HG02642 (cell line): ENCODE data around the gene CAMK2A.

Experiments
- ATAC-seq: cut with Tn5 transposase; IDR thresholded peaks from one replicate; pipeline ENCODE4 v1.9.1; 2021; ENCODE audit warnings: mild to moderate bottlenecking; ENCODE audit not compliant: unreplicated experiment, poor library complexity

The CAMK2A gene

DNA sequence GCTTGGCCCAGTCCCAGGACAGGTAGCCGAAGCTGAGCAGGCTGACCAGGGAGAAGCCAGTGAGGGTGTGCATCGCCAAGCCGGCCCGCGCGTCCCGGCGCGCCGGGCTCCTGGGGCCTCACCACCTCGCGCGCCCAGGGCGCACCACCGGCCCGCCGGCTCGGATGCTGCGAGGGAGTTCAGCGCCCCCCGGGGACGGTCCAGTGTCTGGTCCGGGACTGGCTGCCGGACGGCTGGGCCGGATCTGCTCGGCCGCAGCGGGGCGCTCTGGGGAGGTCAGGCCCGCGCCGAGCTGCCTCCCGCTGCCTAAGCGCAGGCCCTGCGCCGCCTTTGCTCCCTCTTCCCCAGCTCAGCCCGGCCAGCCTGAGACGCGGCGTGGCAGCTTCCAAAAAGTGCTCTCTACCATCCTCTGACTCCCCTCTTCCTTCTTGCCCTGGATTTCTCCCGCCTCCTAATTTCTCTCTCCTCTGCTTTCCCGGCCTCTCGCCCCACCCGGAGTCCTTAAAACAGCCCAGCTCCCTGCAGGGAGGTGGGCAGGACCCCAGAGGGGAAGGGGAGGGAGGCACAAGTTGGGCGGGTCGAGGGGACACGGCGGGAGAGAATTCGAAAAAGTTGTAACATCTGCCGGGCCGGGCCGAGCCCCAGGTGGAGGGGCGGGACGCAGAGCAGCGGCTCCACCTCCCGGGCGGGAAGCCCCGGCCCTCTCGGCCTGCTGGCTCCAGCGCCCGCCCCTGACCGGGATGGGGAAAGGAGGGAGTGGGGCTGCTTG lies 12.9 kb upstream of the CAMK2A start, which contains the start of gene ARSI:
Gene ARSI, minus strand, starts transcription at position 605 of the 769 bp plus-strand sequence. Its CDS starts 532 bp downstream, at position 73.
- no peak for ATAC-seq

DNA sequence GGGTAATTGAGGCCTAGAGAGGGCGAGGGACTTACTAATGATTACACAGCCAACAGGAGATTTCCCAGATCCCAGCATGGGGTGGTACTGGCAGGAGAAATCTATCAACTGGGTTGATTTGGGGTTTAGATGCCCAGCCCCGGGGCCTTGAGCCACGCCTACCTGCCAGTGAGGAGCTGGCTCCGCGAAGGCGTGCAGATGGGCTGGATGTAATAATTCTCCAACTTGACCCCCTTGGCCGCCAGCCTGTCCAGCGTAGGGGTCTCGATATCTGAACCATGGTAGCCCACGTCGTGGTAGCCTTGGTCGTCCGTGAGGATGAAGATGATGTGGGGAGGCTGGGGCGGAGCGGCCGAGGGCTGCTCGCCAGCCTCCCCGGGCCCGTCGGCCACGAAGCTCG lies 12.3 kb upstream of the CAMK2A start:
- no peak for ATAC-seq

DNA sequence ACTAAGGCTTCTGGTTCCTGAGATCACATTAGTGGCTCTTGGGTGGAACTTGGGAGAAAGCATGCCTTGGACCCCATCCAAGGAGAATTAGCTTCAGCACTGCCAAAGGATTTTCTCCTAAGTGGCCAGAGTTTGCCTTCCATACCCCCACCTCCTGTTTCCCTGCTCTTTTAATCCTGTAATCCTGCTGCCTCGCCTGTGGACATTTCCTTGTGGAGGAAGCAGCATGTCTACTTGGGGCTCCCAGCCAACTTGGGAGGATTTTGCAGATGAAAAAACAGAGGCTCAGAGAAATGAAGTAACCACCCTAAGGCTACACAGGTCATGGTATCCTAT lies 11.6 kb upstream of the CAMK2A start:
- no peak for ATAC-seq

DNA sequence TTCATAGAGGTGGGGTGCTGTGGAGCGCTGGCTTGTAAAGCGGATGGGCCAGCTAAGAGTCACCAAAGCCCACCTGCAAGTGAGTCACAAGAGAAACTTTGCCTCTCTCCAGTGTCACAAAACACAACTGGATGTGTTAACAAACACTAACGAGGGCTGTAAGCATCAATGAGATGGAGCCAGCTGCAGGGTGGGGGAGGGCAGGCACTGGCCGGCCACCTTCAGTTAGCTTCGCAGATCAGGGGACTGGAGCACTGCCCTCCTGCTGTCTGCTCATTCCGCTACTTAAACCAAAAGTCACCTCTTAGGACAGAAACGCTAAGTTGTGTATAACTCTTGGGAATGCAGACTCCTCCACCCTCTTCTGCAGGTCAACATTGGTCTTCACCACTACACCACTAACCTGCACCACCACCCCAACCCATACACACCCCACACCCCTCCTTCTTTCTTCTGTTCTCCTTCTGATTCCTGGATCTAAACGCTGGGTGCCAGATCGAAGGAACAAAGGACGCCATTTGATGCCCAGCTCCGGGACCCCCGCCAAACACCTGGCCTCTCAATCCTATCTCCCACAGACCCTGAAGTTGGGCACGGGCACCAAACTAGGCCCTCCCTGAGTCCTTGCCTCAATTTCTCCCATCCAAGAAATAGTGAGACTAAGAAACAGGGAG lies 11.1 kb upstream of the CAMK2A start:
- ATAC-seq, result no peak

DNA sequence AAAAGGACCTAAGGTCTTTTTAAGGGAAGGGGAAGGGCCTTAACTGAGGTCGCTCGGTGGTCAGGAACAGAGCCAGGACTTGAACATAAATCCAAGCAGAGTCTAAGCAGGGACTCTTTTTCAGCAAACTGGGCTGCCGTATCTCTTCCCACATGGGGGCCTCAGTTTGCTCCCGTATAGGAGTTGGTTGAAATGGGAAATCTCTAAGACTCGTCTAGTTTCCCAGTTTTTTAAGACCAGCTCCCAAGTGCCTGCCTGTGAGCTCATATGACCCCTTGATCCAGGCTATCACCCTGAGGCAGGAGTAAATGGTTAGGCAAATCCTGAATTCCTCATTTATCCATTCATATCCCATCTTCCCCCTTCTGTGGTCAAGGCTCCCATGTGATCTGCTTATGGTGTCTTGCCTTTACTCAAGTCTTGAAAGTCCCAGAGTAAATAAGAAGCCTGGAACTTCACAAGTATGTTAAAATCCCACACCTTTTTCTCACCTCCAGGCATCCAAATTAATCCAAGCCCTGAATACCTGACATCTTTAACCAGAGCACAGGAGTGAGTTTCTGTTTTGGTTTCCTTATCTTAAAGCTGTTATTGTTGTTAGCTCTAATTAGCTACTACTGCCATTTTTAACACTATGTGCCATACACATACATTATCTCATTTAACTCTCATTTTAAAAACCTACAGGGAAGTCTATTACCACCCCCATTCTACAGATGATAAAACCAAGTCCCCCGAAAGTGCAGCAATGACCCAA lies 10.2 kb upstream of the CAMK2A start:
- ATAC-seq, result no peak

DNA sequence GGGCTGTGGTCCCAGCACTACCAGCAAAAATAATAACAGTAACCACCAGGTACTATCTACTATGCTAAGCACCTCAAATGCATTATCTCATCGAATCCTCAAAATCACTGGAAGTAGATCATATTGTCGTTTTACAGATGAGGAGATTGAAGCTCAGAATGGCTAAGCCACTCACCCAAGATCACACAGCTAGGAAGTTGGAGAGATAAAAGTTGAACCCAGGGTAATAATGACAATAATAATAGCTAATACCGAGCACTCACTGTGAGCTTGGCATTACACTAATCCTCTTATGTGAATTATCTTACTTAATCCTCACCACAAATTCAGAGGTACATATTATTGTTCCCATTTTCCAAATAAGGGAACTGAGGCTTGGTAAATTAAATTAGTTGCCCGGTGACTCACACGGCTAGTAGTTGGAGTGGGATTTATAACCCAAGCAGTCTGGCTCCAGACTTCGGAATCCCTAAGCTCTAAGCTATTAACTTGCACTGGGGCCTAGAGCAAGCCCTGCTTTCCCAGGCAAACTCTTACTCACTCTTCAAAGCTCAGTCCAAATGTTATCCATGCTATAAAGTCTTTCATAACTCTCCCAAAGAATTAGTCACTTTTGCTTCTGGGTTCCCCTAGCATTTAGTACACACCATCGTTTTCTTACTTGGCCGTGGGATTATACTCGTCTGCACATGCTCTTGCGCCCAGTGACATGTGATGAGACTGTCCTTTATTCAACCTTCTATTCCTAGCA lies 9.3 kb upstream of the CAMK2A start:
- ATAC-seq, result no peak

DNA sequence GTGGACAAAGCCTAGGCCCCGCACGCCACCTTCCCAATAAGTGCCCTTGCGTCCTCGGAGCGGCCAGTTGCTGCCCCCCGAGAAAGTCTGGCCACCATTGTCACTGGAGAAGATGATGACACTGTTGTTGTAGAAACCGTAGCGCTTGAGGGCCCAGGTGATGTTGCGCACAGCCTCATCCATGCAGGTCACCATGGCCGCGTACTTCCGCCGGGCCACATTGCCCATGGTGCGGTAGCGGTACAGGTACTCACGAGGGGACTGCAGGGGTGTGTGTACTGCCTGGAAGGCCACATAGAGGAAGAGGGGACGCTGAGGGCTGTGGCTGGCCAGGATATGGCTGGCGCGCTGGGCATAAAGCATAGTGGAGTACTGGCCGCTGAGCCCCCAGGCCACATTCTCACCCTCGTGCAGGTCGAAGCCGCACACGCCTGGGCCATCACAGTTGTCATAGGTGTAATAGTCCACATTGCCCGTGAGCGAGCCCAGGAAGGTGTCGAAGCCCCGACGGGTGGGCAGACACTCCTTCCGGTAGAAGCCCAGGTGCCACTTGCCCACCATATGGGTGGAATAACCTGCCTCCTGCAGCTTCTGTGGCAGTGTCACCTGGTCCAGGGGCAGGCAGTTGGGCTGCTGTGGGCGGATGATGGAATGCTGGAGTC lies 8.5 kb upstream of the CAMK2A start:
- no peak for ATAC-seq

DNA sequence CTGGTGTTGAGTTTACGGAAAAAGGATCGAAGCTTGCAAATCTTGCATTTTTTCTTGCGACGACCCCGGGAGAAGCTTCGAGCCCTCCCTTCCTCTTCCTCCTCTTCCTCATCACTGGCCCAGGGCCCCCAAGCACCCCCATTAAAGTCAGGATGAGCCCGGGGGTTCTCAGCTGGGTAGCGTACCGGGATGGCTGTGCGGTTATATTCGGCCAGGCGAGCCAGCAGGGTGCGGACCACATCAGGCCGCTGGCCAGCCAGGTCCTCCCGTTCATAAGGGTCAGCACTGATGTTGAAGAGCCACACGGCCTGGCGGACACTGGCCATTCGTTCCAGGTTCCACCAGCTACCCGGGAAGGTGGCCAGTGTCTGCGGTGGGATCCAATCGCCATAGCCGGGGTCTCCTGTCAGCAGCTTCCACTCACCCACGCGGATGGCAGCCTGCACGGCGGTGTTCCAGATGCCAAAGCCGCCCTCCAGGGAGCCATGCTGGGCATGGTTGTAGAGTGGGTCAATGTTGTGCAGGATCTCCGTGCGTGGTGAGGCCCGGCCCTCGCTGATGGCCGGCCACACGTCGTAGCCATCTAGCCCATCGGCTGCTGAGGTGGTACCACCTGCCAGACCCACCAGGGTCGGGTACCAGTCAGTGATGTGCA lies 7.8 kb upstream of the CAMK2A start:
- ATAC-seq, result no peak

DNA sequence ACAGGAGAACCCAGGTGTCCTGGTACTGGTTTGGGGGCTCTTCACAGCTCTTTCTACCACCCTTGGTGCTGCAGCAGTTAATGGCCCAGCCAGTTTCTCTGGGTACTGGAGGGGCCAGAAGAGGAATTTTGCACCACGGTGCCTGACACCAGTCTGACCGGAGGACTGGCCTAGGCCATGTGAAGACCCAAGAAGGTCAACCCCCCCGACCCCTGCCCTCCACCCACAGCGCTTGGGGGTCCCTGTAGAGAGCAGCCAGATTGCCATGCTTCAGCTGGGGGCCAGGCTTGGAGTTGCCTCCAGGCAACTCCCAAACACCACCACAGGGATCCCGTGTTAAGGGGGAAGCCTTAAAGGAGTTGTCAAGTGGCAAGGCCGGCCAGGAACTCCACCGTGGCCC lies 6.9 kb upstream of the CAMK2A start:
- ATAC-seq, result no peak

DNA sequence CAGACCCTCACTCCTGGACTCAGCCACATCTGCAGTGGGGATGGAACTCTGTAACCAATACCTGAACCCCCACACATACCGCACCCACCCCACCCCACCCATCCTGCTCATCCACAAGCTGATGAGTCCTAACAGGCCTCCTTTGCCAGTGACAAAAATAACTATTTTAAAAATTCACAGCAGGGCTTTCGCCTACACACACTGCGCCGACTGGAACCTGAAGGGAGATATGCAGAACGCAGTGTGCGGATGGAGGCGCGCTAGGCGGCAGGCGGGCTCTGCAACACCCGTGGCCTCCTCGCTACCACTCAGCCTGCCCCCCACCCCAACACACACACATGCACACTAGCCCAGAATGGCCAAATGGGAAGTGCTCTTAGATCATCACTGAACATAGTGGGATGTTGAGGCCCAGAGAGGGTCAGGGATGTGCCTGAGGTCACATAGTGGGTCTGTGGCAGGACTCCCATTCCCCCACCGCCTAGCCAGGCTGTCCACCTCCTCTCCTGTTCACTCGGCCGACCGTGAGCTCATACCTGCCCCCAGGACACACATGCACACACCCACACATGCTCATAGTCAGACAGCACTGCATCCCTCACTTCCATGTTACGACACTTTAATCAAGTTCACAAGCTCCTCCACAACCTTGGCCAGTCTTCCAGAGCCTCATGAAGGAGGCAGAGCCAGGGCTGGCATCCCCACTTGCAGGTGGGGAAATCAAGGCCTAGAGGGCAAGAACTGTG lies 6.3 kb upstream of the CAMK2A start:
- ATAC-seq, result no peak

DNA sequence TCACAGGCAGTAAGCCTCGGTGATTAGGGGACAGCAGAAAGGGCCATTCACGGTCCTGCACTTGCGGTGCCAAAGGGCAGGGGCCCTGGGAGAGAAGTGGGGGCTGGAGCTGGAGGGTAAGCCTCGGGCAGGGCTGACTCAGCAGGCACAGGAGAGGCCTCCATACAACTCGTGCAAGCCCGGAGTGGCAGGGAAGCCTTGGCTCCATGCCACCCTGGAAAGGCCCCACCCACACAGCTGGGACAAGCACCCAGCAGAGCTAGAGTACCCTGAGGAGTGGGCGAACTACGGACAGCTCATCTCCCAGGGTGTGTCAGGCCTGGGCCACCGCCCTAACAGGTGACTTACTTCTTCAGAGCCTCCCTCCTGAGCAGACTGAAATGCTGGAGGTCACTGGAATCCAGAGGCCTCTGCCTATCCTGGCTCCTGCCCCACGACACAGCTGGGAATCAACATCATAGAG lies 5.6 kb upstream of the CAMK2A start:
- ATAC-seq, result no peak

DNA sequence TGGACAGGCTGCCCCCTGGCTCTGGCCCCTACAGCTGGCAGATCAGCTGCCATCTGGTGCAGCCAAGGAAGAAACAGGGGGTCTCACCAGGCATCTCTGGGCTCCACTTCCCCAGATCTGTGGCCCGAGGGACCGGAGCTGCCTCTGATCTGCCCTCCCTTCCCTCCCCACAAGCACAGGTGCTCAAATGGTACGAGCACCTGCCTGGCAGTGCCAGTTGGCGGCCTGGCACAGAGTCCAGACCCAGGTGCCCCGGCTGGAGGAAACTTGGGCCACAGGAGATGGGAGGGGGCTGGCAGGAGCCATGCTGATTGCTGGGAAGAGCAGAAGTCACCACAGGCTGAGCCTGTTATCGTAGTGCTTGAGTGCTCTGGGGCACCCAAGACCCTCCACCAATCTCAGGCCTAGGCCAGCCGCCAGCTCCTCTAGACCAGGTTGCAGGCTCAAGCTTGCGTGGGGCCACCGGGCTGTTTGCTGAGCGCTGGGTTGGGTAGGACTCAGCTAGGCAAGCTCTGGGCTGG lies 5.0 kb upstream of the CAMK2A start:
- no peak for ATAC-seq

DNA sequence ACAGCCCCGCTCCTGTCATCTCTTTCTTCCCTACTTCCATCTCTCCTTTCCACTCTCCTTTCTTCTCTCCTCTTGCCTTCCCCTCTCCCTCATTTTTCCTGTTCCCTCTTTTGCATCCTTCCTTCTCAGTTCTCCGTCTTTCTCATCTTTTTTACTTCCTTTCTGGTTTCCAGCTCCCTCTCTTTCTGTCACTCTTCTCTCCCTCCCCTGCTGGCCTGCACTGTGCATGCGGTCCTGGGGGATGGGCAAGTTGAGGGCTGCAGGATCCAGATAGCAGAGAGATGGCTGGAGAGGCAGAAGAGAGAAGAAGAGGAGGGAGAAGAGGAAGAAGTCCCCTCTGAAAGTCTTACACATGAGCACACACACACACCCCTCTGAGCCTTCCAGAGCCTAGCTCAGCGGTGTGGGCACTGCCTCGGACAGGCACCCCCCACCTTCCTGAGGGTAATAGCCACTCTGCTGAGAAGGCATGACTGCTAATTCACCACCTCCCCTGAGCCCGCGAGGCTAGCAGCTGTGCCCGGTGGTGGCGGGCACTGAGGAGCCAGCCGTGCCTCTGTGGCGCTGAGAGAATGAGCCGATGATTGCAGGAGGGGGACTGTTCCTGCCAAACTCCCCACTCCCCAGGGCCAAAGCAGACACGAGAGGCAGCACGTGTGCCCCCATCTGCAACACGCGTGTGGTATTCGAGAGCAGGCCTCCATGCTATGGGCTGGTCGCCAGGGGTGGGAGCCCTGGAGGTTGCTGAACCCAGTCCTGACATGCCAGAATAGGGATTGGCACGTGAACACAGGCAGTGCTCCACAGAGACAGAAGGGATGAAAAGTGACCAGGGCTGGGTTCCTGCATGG lies 3.7 kb upstream of the CAMK2A start:
- ATAC-seq, result no peak

DNA sequence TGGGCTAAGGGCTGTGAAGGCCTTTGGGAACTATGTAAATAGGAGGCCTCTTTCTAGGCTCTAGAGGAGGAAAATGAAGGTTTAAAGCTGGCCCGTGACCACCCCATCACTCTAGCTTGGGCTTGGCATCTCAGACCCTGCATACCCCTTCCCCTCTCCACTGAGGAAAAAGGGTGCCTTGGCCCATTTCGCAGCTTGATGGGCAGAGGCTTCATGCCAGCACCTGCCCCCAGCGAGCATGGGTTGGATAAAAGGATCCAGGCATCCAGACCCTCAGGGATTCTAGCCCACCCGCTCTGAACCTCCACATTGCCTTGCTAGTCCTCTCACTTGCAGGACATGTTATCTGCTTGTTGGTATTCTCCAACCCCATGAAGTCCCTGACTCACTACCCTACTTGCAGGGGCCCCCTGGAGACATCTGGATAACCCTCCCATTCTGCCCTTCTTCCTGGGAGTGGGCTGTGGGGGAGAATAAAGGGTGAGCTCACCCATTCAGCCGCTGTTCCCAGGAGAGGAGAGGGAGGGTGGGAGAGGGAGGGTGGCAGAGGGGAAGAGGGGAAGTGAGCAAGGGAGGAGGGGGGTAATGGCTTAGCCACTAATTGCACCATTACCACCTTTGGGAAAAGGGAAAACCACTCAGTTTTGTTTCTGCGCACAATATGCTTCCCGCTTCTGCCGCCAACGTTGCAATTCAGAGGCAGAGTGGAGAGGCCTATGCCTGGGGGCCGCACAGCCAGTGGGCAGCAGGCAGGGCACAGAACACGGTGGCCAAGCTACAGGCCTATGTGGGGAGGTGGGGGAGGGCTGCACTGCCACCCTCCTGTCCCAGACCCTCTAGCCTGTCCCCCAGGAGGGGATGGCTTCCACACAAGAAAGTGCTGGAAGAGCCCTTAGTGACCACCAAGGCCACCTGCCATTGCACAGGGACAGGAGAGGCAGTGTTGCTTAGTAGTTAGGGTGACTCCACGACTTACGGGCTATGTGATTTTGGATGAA lies 2.1 kb upstream of the CAMK2A start:
- no peak for ATAC-seq

DNA sequence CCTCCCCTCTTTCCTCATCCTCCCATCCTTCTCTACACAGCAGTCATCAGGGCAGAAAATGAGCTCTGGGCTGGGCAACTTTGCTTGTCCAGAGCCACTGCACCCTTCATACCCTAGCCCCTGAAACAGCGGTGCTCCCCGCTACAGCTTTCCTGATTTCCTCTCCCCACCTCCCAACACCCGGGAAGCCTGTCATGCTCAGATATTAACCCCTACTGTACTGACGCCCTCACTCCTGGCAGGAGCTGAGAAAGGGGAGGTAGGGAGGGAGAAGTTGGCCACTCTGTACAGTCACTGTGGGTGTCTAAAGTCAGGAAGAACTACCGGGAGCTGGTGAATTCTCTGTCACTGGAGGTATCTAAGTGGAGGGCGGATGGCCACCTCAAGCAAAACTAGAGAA lies 782 bp downstream of the CAMK2A start:
- ATAC-seq, result no peak

DNA sequence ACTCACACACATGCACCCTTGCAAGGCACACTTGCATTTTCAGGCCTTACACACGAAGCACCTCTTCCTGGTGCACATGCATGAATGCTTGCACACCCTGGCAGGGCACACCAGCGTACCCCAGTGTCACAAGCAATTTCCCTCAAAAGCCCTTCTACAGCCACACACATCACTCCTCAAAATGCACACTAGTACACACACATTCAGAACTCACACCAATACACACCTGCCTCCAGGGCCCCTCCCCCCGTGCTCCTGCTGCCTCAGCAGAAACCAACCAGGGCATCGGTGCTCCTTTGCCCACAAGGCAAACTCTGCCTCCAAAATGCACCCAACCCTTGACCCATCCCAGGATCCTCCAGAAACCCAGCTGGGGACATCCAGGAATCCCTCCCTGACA lies 1.2 kb downstream of the CAMK2A start:
- no peak for ATAC-seq

DNA sequence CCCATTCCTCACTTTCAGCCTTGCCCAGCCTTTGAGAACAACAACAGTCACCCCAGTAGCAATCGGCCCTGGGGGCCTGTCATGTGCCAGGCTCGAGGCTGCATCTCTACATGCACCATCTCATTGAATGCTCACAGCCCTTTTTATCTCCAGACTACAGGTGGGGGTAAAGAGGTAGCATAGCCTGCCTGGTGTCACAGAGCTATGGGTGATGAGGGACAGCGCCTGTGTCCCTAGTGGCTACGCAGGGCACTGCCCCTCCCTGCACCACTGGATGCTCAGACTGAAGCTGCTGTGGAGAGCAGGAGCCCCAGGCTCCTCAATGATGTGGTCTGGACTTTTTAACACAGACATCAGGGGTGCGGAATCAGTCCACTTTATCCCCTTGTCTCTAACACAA lies 2.8 kb downstream of the CAMK2A start:
- no peak for ATAC-seq
